ENCODE results near the gene NRP1. TPM values are rescaled to one million over a fixed set of nuclear protein-coding genes. Genes with fewer than 3 reads are reported as not detected.
"Not testable (repeated sequence)": the region's sequence is repeated elsewhere in the genome, so short reads cannot be mapped to it uniquely, and the experiment has no call there.

The NRP1 gene
- total RNA-seq, 6 experiments from 2014 or later, result 14.7 to 61.7 (median 29.5) TPM

DNA sequence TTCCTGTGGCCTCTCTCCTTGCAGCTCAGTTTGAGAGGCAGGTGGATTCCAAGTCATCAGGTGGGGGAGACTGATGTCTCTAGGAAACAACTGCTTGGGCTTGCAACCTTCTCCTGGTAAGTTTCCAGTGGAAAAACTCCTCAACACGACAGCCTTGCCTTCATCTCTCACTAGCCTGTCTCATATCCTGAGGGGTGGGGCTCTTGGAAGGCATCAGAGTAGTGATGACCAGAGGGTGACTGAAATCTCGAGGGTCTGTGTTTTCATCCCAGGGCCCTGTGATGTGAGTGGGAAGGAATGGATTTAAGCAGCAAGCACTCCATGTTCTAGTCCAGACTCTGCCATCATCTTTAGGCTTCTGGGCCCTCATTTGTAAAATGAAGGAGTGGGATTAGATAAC lies 107.0 kb downstream of the NRP1 start:
- Histone ChIP-seq H3K36me3 (peaks cover 0 to 24% (median 13%) of the 10 kb centered on the region in 4 donors), H3K4me3 (no peak overlapping the region), H3K9me3 (no peaks in the 10 kb centered on the region), H3K4me1 (no peaks in the 10 kb centered on the region), H3K27me3 (no peaks in the 10 kb centered on the region), H3K27ac (no peak overlapping the region)
- DNase-seq (no peak), ATAC-seq (no peak)
- 46% methylated on average over 2 of the region's 2 CpGs for whole genome bisulfite sequencing (ENCODE audit: insufficient coverage, low coverage, low lambda C conversion rate, missing lambda C conversion rate)
- intact Hi-C loops (cut with DNase I), result no loop called here
- TF ChIP-seq, protein P1, sequence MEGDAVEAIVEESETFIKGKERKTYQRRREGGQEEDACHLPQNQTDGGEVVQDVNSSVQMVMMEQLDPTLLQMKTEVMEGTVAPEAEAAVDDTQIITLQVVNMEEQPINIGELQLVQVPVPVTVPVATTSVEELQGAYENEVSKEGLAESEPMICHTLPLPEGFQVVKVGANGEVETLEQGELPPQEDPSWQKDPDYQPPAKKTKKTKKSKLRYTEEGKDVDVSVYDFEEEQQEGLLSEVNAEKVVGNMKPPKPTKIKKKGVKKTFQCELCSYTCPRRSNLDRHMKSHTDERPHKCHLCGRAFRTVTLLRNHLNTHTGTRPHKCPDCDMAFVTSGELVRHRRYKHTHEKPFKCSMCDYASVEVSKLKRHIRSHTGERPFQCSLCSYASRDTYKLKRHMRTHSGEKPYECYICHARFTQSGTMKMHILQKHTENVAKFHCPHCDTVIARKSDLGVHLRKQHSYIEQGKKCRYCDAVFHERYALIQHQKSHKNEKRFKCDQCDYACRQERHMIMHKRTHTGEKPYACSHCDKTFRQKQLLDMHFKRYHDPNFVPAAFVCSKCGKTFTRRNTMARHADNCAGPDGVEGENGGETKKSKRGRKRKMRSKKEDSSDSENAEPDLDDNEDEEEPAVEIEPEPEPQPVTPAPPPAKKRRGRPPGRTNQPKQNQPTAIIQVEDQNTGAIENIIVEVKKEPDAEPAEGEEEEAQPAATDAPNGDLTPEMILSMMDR (IDR thresholded peaks at IDR 0.05), result no peak
- no peak for TF ChIP-seq POLR2A (IDR thresholded peaks at IDR 0.05)

DNA sequence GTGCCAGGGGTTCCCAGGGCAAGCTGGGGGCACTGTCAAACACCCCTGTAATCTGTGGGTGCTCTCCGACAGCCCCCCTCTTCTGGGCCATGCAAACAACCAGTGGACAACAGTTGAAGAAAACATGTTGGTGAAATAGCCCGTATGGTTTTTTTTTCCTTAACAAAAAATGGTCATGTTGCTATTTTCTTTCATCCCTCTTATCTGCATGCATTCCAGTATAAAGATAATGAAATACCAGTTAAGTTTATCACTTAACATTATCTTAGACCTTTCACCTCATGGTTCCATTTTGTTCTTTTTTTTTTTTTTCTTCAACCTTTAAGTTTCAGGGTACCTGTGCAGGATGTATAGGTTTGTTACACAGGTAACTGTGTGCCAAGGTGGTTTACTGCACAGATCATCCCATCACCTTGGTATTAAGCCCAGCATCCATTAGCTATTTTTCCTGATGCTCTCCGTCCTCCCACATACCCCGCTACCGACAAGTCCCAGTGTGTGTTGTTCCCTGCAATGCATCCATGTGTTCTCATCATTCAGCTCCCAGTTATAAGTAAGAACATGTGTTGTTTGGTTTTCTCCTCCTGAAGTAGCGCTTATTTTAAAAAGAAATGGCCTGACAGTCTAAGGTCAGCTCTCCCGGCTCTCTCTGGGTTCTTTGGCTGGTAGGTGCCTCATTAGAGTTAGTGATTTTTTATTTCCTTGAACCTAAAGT lies 110.1 kb downstream of the NRP1 start:
- no peak overlapping the region for H3K27ac ChIP-seq
- no peaks in the 10 kb centered on the region for H3K27me3 ChIP-seq
- intact Hi-C loops (cut with DNase I), result no loop called here
- WGBS (ENCODE audit: insufficient coverage, low coverage, low lambda C conversion rate, missing lambda C conversion rate), result 86% methylated on average over 6 of the region's 7 CpGs
- peaks cover 0 to 35% (median 15%) of the 10 kb centered on the region in 4 donors for H3K36me3 ChIP-seq
- DNase-seq (no peak), ATAC-seq (no peak)
- no peak overlapping the region for H3K4me3 ChIP-seq
- H3K9me3 ChIP-seq, result no peaks in the 10 kb centered on the region
- H3K4me1 ChIP-seq, result no peaks in the 10 kb centered on the region
- no peak for TF ChIP-seq POLR2A (IDR thresholded peaks at IDR 0.05)

DNA sequence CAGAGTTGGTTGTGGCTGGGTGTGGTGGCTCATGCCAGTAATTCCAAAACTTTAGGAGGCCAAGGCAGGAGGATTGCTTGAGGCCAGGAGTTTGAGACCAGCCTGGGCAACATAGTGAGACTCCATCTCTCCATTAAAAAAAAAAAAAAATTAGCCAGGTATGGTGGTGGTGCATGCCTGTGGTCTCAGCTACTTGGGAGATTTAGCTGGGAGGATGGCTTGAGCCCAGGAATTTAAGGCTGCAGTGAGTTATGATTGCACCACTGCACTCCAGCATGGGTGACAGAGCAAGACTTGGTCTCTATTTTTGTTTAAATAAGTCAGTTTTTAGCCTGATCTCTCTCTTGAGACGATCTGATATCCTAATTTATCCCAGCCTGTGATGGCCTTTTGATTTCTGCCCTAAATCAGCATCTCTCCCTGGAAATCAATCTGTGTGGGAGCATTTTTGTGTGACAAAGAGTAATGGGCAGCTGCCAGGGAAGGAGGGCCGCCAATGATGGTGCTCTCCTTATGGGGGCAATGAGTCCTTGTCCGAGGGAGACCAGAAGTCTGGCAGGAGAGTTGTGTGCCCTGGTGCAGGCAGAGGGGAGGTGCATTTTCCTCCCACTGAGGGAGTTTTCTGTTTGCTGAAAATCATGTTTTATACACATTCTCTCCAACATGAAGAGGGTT lies 111.0 kb downstream of the NRP1 start:
- peaks cover 0 to 35% (median 15%) of the 10 kb centered on the region in 4 donors for H3K36me3 ChIP-seq
- intact Hi-C loops (cut with DNase I), result no loop called here
- ATAC-seq, result no peak

DNA sequence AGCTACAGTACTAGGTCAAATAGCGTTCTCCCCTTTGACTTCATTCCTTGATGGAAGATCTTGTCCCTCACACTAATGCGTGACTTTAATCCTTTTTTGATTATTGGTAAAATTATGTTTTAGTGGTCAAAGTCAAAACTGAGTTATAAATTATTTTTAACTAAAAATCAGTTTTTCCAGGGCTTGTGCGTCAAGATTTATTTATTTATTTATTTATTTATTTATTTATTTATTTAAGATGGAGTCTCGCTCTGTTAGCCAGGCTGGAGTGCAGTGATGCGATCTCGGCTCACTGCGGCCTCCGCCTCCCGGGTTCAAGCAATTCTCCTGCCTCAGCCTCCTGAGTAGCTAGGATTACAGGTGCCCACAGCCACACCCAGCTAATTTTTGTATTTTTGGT lies 112.2 kb downstream of the NRP1 start:
- DNase-seq; H3K9me3 ChIP-seq; H3K27ac ChIP-seq; H3K27me3 ChIP-seq; ATAC-seq; H3K4me3 ChIP-seq; H3K4me1 ChIP-seq; intact Hi-C loops (cut with DNase I): not testable (repeated sequence)
- peaks cover 0 to 35% (median 15%) of the 10 kb centered on the region in 4 donors for H3K36me3 ChIP-seq
- WGBS (ENCODE audit: insufficient coverage, low coverage, low lambda C conversion rate, missing lambda C conversion rate), result 94% methylated on average over 9 of the region's 9 CpGs

More for the DNA sequence above, 111.0 kb downstream of the NRP1 start:
- TF ChIP-seq POLR2A (IDR thresholded peaks at IDR 0.05), result no peak
- TF ChIP-seq, protein P1 (IDR thresholded peaks at IDR 0.05), result no peak
- WGBS (ENCODE audit: insufficient coverage, low coverage, low lambda C conversion rate, missing lambda C conversion rate), result 67% methylated on average over 1 of the region's 3 CpGs
- Histone ChIP-seq H3K27me3 (no peaks in the 10 kb centered on the region), H3K27ac (no peak overlapping the region), H3K4me3 (no peak overlapping the region), H3K9me3 (no peaks in the 10 kb centered on the region), H3K4me1 (no peaks in the 10 kb centered on the region)
- no peak for DNase-seq

DNA sequence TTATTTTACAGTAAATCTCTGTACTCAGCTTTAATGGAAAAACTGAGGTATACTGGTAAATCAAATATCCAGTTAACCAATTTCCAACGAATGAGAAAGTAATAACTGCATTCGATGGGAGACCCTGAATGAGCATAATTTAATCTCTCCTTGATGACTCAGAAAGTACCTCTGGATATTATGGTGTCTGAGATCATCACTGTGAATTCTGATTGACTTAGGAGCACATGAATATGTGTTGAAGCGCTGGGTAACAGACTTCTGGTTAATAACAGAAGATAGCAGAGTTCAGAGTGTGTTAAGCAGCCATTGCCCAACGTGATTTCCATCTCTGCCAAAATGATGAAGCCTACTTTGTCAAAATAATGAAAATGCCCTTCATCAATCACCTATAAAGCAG lies 116.6 kb downstream of the NRP1 start:
- no peak for DNase-seq
- no peak overlapping the region for H3K27ac ChIP-seq
- WGBS (ENCODE audit: insufficient coverage, low coverage, low lambda C conversion rate, missing lambda C conversion rate), result 62% methylated on average over 4 of the region's 4 CpGs
- no peaks in the 10 kb centered on the region for H3K9me3 ChIP-seq
- intact Hi-C loops (cut with DNase I), result no loop called here
- H3K4me1 ChIP-seq, result no peaks in the 10 kb centered on the region
- H3K36me3 ChIP-seq, result peaks cover 0 to 21% (median 9%) of the 10 kb centered on the region in 4 donors
- no peak for ATAC-seq
- TF ChIP-seq, protein P1 (IDR thresholded peaks at IDR 0.05), result no peak
- H3K27me3 ChIP-seq, result no peaks in the 10 kb centered on the region
- H3K4me3 ChIP-seq, result no peak overlapping the region
